Loucy (cell line): ENCODE results near the gene IL26.
A peak's percentile ranks its signal among the peaks of the same experiment; 100 is the strongest.

ENCODE experiments used
- H2AFZ ChIP-seq: fragments of 200-600 bp; sonication (generic); 2 replicates; pipeline ENCODE4 v1.6.0; 2016; ENCODE audit warnings: antibody characterized with exemption, mild to moderate bottlenecking, low read length, moderate library complexity
- H3F3A ChIP-seq: fragments of 200-600 bp; 2 replicates; pipeline ENCODE4 v1.6.0; 2016; ENCODE audit warnings: antibody characterized with exemption, low read depth, mild to moderate bottlenecking
- H3K27me3 ChIP-seq: fragments of 200-600 bp; sonication (generic); 2 replicates; pipeline ENCODE4 v1.6.1; 2014; ENCODE audit warnings: low read length, mild to moderate bottlenecking; ENCODE audit not compliant: insufficient read depth, poor library complexity, severe bottlenecking
- H3K36me3 ChIP-seq: fragments of 200-600 bp; sonication (generic); 2 replicates; pipeline ENCODE4 v1.6.1; 2016; ENCODE audit warnings: low read length; ENCODE audit not compliant: insufficient read depth
- H3K4me1 ChIP-seq: fragments of 200-600 bp; sonication (generic); 2 replicates; pipeline ENCODE4 v1.5.1; 2014; ENCODE audit warnings: low read length, mild to moderate bottlenecking; ENCODE audit not compliant: insufficient read depth, poor library complexity, severe bottlenecking
- H3K4me2 ChIP-seq: fragments of 200-600 bp; sonication (generic); 2 replicates; pipeline ENCODE4 v1.6.0; 2014; ENCODE audit warnings: antibody characterized with exemption, low read length, low read depth, mild to moderate bottlenecking; ENCODE audit not compliant: poor library complexity, severe bottlenecking
- H3K4me3 ChIP-seq: fragments of 200-600 bp; sonication (generic); 2 replicates; pipeline ENCODE4 v1.5.1; 2014; ENCODE audit warnings: low read length, mild to moderate bottlenecking, mixed read lengths; ENCODE audit not compliant: poor library complexity, severe bottlenecking
- H3K79me2 ChIP-seq: fragments of 200-600 bp; sonication (generic); 2 replicates; pipeline ENCODE4 v1.6.1; 2014; ENCODE audit warnings: low read length; ENCODE audit not compliant: insufficient read depth
- H3K9ac ChIP-seq: fragments of 200-600 bp; sonication (generic); 2 replicates; pipeline ENCODE4 v1.6.0; 2014; ENCODE audit warnings: mild to moderate bottlenecking, low read depth, low read length, moderate library complexity; ENCODE audit not compliant: poor library complexity, severe bottlenecking
- H3K9me2 ChIP-seq: fragments of 200-600 bp; sonication (generic); replicated peaks from 2 replicates; pipeline ENCODE4 v1.6.1; 2016; ENCODE audit warnings: low read depth, low read length, mixed read lengths
- H3K9me3 ChIP-seq: fragments of 200-600 bp; sonication (generic); 2 replicates; pipeline ENCODE4 v1.6.1; 2014; ENCODE audit warnings: mild to moderate bottlenecking, antibody characterized with exemption, low read length, low read depth; ENCODE audit not compliant: insufficient read depth
- H4K20me1 ChIP-seq: fragments of 200-600 bp; sonication (generic); 2 replicates; pipeline ENCODE4 v1.6.0; 2014; ENCODE audit warnings: antibody characterized with exemption, low read length, mild to moderate bottlenecking; ENCODE audit not compliant: insufficient read depth, poor library complexity, severe bottlenecking
- CTCF ChIP-seq: fragments of 200-600 bp; sonication (generic); conservative IDR thresholded peaks from 2 replicates; pipeline ENCODE4 v1.5.1; 2014; ENCODE audit warnings: mild to moderate bottlenecking, antibody characterized with exemption, low read length
- EZH2phosphoT487 ChIP-seq: fragments of 200-600 bp; IDR thresholded peaks from 2 replicates; pipeline ENCODE4 v1.6.1; 2018; ENCODE audit warnings: antibody characterized with exemption, mild to moderate bottlenecking, moderate library complexity, borderline replicate concordance

IL26 gene

GRCh38 chr12:68237078-68237477 lies 11.5 kb upstream of the IL26 start:
- Histone ChIP-seq H3K9ac (peak overlapping the region; percentile 69), H3K4me2 (peak overlapping the region; percentile 87), H3K4me1 (peaks cover 68% of the 10 kb centered on the region), H3K4me3 (peak overlapping the region; percentile 71), H3K9me3 (no peaks in the 10 kb centered on the region), H3K9me2 (no peaks in the 10 kb centered on the region), H3K79me2 (no peaks in the 10 kb centered on the region), H4K20me1 (no peaks in the 10 kb centered on the region), H2AFZ (peak overlapping the region; percentile 88), H3K27me3 (no peaks in the 10 kb centered on the region), H3F3A (no peaks in the 10 kb centered on the region), H3K36me3 (no peaks in the 10 kb centered on the region)
- TF ChIP-seq CTCF (peak; percentile 55), EZH2phosphoT487 (no peak)

GRCh38 chr12:68236421-68237059 lies 10.9 kb upstream of the IL26 start:
- Histone ChIP-seq H3K9me2 (no peaks in the 10 kb centered on the region), H3K9ac (peak overlapping the region; percentile 69), H4K20me1 (no peaks in the 10 kb centered on the region), H3F3A (no peaks in the 10 kb centered on the region), H3K4me1 (peaks cover 68% of the 10 kb centered on the region), H3K4me3 (peak overlapping the region; percentile 71), H3K36me3 (no peaks in the 10 kb centered on the region), H3K9me3 (no peaks in the 10 kb centered on the region), H3K79me2 (no peaks in the 10 kb centered on the region), H2AFZ (peak overlapping the region; percentile 88), H3K4me2 (peak overlapping the region; percentile 87), H3K27me3 (no peaks in the 10 kb centered on the region)
- TF ChIP-seq CTCF: no peak
- TF ChIP-seq EZH2phosphoT487: no peak

GRCh38 chr12:68235576-68235975 lies 10.0 kb upstream of the IL26 start:
- peak overlapping the region; percentile 87 for H3K4me2 ChIP-seq
- H3K9ac ChIP-seq: peak overlapping the region; percentile 69
- H3F3A ChIP-seq: no peaks in the 10 kb centered on the region
- peak overlapping the region; percentile 88; the same call in 1 of the 2 replicates for H2AFZ ChIP-seq
- TF ChIP-seq CTCF (no peak), EZH2phosphoT487 (no peak)
- H3K79me2 ChIP-seq: no peaks in the 10 kb centered on the region
- peaks cover 59% of the 10 kb centered on the region for H3K4me1 ChIP-seq
- no peaks in the 10 kb centered on the region for H3K27me3 ChIP-seq
- no peaks in the 10 kb centered on the region for H3K9me2 ChIP-seq
- no peaks in the 10 kb centered on the region for H4K20me1 ChIP-seq
- no peaks in the 10 kb centered on the region for H3K9me3 ChIP-seq
- H3K36me3 ChIP-seq: no peaks in the 10 kb centered on the region
- no peak overlapping the region for H3K4me3 ChIP-seq
